Tibial nerve (tissue), 4 donors: ENCODE measurements around the gene PCDHGA6.

ENCODE experiments used
- EP300 ChIP-seq, 2 donors: sonication (generic); formaldehyde crosslinking; IDR thresholded peaks; one replicate each; pipeline ENCODE4 v1.6.1; 2017; ENCODE audit warnings: antibody characterized with exemption in 2 of 2, mild to moderate bottlenecking in 1 of 2
- POLR2A ChIP-seq, 2 donors: fragments of 450-650 bp; IDR thresholded peaks; one replicate each; pipeline ENCODE4 v1.6.1; 2017; ENCODE audit warnings: antibody characterized with exemption in 2 of 2, mild to moderate bottlenecking in 2 of 2, moderate library complexity in 2 of 2
- TF ChIP-seq, protein P1 (sequence below), 5 experiments: fragments of 200-600 bp in 3 of 5; fragments of 450-650 bp in 2 of 5; sonication (generic) in 3 of 5; IDR thresholded peaks; one replicate each; pipeline ENCODE4 v1.5.1; 2016 to 2019; ENCODE audit warnings: antibody characterized with exemption in 5 of 5, mild to moderate bottlenecking in 3 of 5, moderate library complexity in 2 of 5

DNA sequence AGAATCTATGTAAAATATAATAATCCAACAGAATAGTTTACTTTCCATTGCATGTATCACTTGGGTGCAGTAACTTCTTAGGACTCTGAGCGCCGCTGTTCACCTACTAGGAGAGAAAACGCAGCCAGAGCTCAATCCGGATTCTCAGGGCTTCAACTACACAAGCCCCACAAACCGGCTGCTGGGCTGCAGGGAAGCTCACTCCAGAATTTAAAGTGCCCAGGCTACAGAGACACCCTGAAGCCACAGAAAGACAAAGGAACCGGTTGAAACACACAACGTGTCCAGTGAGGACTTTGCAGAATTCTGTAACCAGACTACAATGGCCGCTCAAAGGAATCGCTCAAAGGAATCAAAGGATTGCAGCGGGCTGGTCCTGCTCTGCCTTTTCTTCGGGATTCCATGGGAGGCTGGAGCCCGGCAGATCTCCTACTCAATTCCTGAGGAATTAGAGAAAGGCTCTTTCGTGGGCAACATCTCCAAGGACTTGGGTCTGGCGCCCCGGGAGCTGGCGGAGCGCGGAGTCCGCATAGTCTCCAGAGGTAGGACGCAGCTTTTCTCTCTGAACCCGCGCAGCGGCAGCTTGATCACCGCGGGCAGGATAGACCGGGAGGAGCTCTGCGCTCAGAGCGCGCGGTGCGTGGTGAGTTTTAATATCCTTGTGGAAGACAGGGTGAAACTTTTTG lies 39.3 kb downstream of the PCDHGA6 start, which contains the start of gene PCDHGA10:
- TF ChIP-seq POLR2A (IDR thresholded peaks at IDR 0.05) = no peak
- TF ChIP-seq, protein P1, sequence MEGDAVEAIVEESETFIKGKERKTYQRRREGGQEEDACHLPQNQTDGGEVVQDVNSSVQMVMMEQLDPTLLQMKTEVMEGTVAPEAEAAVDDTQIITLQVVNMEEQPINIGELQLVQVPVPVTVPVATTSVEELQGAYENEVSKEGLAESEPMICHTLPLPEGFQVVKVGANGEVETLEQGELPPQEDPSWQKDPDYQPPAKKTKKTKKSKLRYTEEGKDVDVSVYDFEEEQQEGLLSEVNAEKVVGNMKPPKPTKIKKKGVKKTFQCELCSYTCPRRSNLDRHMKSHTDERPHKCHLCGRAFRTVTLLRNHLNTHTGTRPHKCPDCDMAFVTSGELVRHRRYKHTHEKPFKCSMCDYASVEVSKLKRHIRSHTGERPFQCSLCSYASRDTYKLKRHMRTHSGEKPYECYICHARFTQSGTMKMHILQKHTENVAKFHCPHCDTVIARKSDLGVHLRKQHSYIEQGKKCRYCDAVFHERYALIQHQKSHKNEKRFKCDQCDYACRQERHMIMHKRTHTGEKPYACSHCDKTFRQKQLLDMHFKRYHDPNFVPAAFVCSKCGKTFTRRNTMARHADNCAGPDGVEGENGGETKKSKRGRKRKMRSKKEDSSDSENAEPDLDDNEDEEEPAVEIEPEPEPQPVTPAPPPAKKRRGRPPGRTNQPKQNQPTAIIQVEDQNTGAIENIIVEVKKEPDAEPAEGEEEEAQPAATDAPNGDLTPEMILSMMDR (IDR thresholded peaks at IDR 0.05) = peak; percentile 10 to 32 (median 15)
- no peak for TF ChIP-seq EP300 (IDR thresholded peaks at IDR 0.05)
